NCI-H446 (cell line): ENCODE results near the gene NTSR1.

Experiments used
- DNase-seq, 2 experiments: peaks; one replicate each; lab custom pipeline; 2025; lab: John Stamatoyannopoulos, UW

The NTSR1 gene

GRCh38 chr20:62709537-62709905, 885 bp downstream of the NTSR1 start:
- no peak for DNase-seq

GRCh38 chr20:62710221-62710885, 1.7 kb downstream of the NTSR1 start:
- DNase-seq: no peak

GRCh38 chr20:62710886-62711702, 2.5 kb downstream of the NTSR1 start:
- DNase-seq: no peak

- peak in 1 of 2 experiments; percentile 12 for DNase-seq
Measured at GRCh38 chr20:62711703-62712101, 3.1 kb downstream of the NTSR1 start.

GRCh38 chr20:62712606-62713005, 4.0 kb downstream of the NTSR1 start:
- no peak for DNase-seq

- DNase-seq: no peak
Measured at GRCh38 chr20:62714006-62714405, 5.4 kb downstream of the NTSR1 start.

GRCh38 chr20:62714799-62715198, 6.2 kb downstream of the NTSR1 start:
- no peak for DNase-seq

- DNase-seq: no peak
Measured at GRCh38 chr20:62715201-62715600, 6.6 kb downstream of the NTSR1 start.

- no peak for DNase-seq
Measured at GRCh38 chr20:62716198-62716940, 7.7 kb downstream of the NTSR1 start.

GRCh38 chr20:62716941-62717310, 8.3 kb downstream of the NTSR1 start:
- no peak for DNase-seq

- no peak for DNase-seq
Measured at GRCh38 chr20:62717933-62718332, 9.3 kb downstream of the NTSR1 start.

- DNase-seq: no peak
Measured at GRCh38 chr20:62718546-62718945, 9.9 kb downstream of the NTSR1 start.

- no peak for DNase-seq
Measured at GRCh38 chr20:62719250-62719935, 10.8 kb downstream of the NTSR1 start.

GRCh38 chr20:62721511-62722370, 13.1 kb downstream of the NTSR1 start:
- DNase-seq: no peak

- DNase-seq: no peak
Measured at GRCh38 chr20:62722627-62723026, 14.0 kb downstream of the NTSR1 start.

- DNase-seq: peak in 1 of 2 experiments; percentile 13
Measured at GRCh38 chr20:62723351-62723750, 14.7 kb downstream of the NTSR1 start.

- no peak for DNase-seq
Measured at GRCh38 chr20:62723768-62724450, 15.3 kb downstream of the NTSR1 start.

GRCh38 chr20:62724692-62725595, 16.3 kb downstream of the NTSR1 start:
- no peak for DNase-seq

GRCh38 chr20:62725596-62726268, 17.1 kb downstream of the NTSR1 start:
- no peak for DNase-seq
